SK-N-SH (cell line): ENCODE measurements around the gene C19orf12.

Source experiments
- CTCF ChIP-seq: fragments of 200-600 bp; sonication (generic); IDR thresholded peaks from 2 replicates; pipeline ENCODE4 v1.6.1; 2017; ENCODE audit warnings: antibody characterized with exemption, mild to moderate bottlenecking, moderate library complexity
- EP300 ChIP-seq, 2 experiments: IDR thresholded peaks; 2 replicates each; pipeline versions ENCODE4 v1.4.0 to v1.6.1; 2012; ENCODE audit warnings: borderline replicate concordance in 1 of 2, low read depth in 1 of 2, low read length in 1 of 2
- MAX ChIP-seq: IDR thresholded peaks from 2 replicates; pipeline ENCODE4 v1.4.0; 2012; ENCODE audit warnings: low read depth
- MXI1 ChIP-seq: IDR thresholded peaks from 2 replicates; pipeline ENCODE4 v1.6.1; 2012; ENCODE audit warnings: mild to moderate bottlenecking, low read depth, low read length, improper control_type of control experiment
- POLR2AphosphoS5 ChIP-seq: IDR thresholded peaks from 2 replicates; pipeline ENCODE4 v1.6.1; 2012; ENCODE audit warnings: low read depth, low read length
- RFX5 ChIP-seq: IDR thresholded peaks from 2 replicates; pipeline ENCODE4 v1.6.1; 2012; ENCODE audit warnings: mild to moderate bottlenecking, improper control_type of control experiment, low read length
- SIN3A ChIP-seq: IDR thresholded peaks from 2 replicates; pipeline ENCODE4 v1.6.1; 2012; ENCODE audit warnings: low read depth, mild to moderate bottlenecking, low read length, moderate library complexity, borderline replicate concordance
- TCF12 ChIP-seq: IDR thresholded peaks from 2 replicates; pipeline ENCODE4 v1.4.0; 2012
- YY1 ChIP-seq: IDR thresholded peaks from 2 replicates; pipeline ENCODE4 v1.4.0; 2012; ENCODE audit warnings: low read depth, mild to moderate bottlenecking

GRCh38 chr19:29667387-29667783 lies 47.7 kb downstream of the C19orf12 start:
- TF ChIP-seq EP300 (IDR thresholded peaks at IDR 0.05; ENCODE audit: borderline replicate concordance in 1 of 2, low read depth in 1 of 2, low read length in 1 of 2), result no peak
- no peak for TF ChIP-seq MXI1
- TF ChIP-seq RFX5, result no peak
- TF ChIP-seq CTCF, result no peak
- TF ChIP-seq YY1, result no peak
- no peak for TF ChIP-seq MAX
- TF ChIP-seq SIN3A, result no peak
- no peak for TF ChIP-seq TCF12
- TF ChIP-seq POLR2AphosphoS5, result no peak
